ENCODE results near the gene PLEKHM3.

DNA sequence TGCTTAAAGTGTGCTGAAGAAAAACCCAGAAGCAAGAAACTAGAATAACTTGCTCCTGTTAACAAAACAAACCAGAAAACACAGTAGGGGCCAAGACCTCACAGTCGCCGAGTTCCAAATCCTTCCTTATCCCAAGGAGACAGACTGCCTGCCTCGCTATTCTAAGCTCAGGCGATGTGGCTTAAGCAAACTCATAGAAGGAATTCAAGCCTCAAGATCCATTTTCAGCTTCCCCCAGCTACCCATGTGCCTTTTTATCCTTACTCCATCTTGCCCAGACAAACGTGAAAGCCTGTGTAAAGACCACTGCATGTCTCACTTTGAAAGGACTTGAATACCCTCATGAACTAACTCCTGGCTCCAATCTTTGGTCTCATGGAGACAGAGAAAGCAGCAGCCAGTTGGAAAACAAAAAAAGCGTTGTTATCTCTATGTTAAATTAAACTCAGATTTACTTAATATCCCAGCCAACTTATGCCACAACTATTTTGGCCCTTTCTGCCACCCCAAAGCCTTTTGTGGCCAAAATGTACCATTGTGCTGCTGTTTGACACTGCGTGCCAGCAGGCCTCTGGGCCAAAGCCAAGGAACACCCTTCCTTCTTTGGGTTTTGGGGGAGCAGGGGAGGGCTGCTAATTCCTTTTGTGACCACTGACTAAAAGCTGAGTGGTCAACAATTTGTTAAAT lies 132.5 kb downstream of the PLEKHM3 start:
- TF ChIP-seq EP300 (IDR thresholded peaks at IDR 0.05; ENCODE audit: low read depth) = no peak
- no peak for TF ChIP-seq POLR2AphosphoS5 (IDR thresholded peaks at IDR 0.05)

All from transverse colon (tissue), 3 donors.